Measurements from ENCODE around the gene PCMT1. TPM values are rescaled to one million over a fixed set of nuclear protein-coding genes. Genes with fewer than 3 reads are reported as not detected.

The PCMT1 gene
- total RNA-seq, 1 experiment from 2014 or later: 90.7 TPM

DNA sequence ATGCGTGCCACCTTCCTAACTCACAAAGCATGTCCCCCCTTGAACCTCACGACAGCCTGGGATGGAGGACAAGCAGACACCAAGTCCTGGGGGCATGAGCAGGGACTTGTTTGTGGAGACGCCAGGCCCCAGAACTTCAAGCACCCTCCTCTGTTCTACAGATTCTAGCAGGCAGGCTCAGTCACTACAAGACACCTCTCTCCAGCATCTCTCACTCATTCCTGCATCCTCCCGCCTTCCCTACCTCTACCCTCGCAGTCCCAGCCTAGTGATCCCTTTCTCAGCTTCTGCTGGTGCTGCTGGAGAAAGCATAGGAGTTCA is 110.9 kb downstream of the PCMT1 start:
- Mint-ChIP-seq H3K9me3 (no peaks in the 10 kb centered on the region), H3K4me3 (no peak overlapping the region), H3K4me1 (peaks cover 55% of the 10 kb centered on the region), H3K36me3 (no peaks in the 10 kb centered on the region), H3K27me3 (ENCODE audit: low read depth) (peaks cover 15% of the 10 kb centered on the region), H3K27ac (no peak overlapping the region)
- TF ChIP-seq CDX4 (CRISPR knock-in tag; IDR thresholded peaks at IDR 0.05; ENCODE audit: borderline replicate concordance) (no peak), ZNF532 (CRISPR knock-in tag; IDR thresholded peaks at IDR 0.05; ENCODE audit: borderline replicate concordance) (no peak), TEAD1 (CRISPR knock-in tag; IDR thresholded peaks at IDR 0.05) (no peak), FOXJ3 (CRISPR knock-in tag; IDR thresholded peaks at IDR 0.05; ENCODE audit: borderline replicate concordance) (no peak), CREB1 (CRISPR knock-in tag; IDR thresholded peaks at IDR 0.05) (no peak), ATF6 (CRISPR knock-in tag; IDR thresholded peaks at IDR 0.05) (no peak), KAT7 (CRISPR knock-in tag; IDR thresholded peaks at IDR 0.05; ENCODE audit: borderline replicate concordance) (no peak), ZNF416 (CRISPR knock-in tag; IDR thresholded peaks at IDR 0.05) (no peak), TEAD4 (CRISPR knock-in tag; IDR thresholded peaks at IDR 0.05) (no peak), PREB (CRISPR knock-in tag; IDR thresholded peaks at IDR 0.05; ENCODE audit: borderline replicate concordance) (no peak), NFYB (CRISPR knock-in tag; conservative IDR thresholded peaks at IDR 0.05; ENCODE audit: low read depth) (no peak), CBFB (CRISPR knock-in tag; IDR thresholded peaks at IDR 0.05; ENCODE audit: low read depth) (no peak)
- TF ChIP-seq, protein P1, sequence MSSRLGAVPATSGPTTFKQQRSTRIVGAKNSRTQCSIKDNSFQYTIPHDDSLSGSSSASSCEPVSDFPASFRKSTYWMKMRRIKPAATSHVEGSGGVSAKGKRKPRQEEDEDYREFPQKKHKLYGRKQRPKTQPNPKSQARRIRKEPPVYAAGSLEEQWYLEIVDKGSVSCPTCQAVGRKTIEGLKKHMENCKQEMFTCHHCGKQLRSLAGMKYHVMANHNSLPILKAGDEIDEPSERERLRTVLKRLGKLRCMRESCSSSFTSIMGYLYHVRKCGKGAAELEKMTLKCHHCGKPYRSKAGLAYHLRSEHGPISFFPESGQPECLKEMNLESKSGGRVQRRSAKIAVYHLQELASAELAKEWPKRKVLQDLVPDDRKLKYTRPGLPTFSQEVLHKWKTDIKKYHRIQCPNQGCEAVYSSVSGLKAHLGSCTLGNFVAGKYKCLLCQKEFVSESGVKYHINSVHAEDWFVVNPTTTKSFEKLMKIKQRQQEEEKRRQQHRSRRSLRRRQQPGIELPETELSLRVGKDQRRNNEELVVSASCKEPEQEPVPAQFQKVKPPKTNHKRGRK (CRISPR knock-in tag; IDR thresholded peaks at IDR 0.05; ENCODE audit: borderline replicate concordance): no peak
- TF ChIP-seq, protein P2, sequence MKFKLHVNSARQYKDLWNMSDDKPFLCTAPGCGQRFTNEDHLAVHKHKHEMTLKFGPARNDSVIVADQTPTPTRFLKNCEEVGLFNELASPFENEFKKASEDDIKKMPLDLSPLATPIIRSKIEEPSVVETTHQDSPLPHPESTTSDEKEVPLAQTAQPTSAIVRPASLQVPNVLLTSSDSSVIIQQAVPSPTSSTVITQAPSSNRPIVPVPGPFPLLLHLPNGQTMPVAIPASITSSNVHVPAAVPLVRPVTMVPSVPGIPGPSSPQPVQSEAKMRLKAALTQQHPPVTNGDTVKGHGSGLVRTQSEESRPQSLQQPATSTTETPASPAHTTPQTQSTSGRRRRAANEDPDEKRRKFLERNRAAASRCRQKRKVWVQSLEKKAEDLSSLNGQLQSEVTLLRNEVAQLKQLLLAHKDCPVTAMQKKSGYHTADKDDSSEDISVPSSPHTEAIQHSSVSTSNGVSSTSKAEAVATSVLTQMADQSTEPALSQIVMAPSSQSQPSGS (CRISPR knock-in tag; IDR thresholded peaks at IDR 0.05; ENCODE audit: borderline replicate concordance, low read depth): no peak
- TF ChIP-seq, protein P3, sequence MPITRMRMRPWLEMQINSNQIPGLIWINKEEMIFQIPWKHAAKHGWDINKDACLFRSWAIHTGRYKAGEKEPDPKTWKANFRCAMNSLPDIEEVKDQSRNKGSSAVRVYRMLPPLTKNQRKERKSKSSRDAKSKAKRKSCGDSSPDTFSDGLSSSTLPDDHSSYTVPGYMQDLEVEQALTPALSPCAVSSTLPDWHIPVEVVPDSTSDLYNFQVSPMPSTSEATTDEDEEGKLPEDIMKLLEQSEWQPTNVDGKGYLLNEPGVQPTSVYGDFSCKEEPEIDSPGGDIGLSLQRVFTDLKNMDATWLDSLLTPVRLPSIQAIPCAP (CRISPR knock-in tag; IDR thresholded peaks at IDR 0.05): no peak
- CTCF ChIA-PET: interaction anchor here (1.0 to 1.1 kb wide), 3 partner anchors 44 to 957 kb away, joined by 3 read pairs; no protein-coding TSS in a partner anchor
- POLR2A ChIA-PET: no interaction called here
- no peak for DNase-seq (ENCODE audit: low spot score)
- ATAC-seq: no peak

Other genes starting within 250 kb of the PCMT1 start
- gene PPIL4, start 203.7 kb upstream of the PCMT1 start, total RNA-seq (2021): 24.8 to 28.1 TPM (median 27.7 TPM) in 3 replicates
- gene GINM1, start 183.4 kb upstream of the PCMT1 start, total RNA-seq (2021): 16.8 to 21.4 TPM (median 19.9 TPM) in 3 replicates
- gene KATNA1, start 101.0 kb upstream of the PCMT1 start, total RNA-seq (2021): 16.0 to 18.1 TPM (median 16.1 TPM) in 3 replicates
- gene LATS1, start 31.6 kb upstream of the PCMT1 start, total RNA-seq (2021): 21.4 to 24.2 TPM (median 21.8 TPM) in 3 replicates
- 79.1 to 84.5 TPM (median 83.5 TPM) in 3 replicates for gene NUP43, start 3.2 kb upstream of the PCMT1 start, total RNA-seq (2021)
- gene LRP11, start 114.6 kb downstream of the PCMT1 start, total RNA-seq (2021): 19.8 to 22.5 TPM (median 22.2 TPM) in 3 replicates
- gene RAET1E, start 148.4 kb downstream of the PCMT1 start, total RNA-seq (2021): not detected in 3 replicates
- gene RAET1G, start 173.4 kb downstream of the PCMT1 start, total RNA-seq (2021): not detected in 3 replicates
- gene ULBP2, start 192.3 kb downstream of the PCMT1 start, total RNA-seq (2021): 0.13 to 0.23 TPM in 2 of 3 replicates, not detected in the other
- 0.64 to 0.81 TPM (median 0.64 TPM) in 3 replicates for gene ULBP1, start 214.2 kb downstream of the PCMT1 start, total RNA-seq (2021)

Measured in WTC11 (cell line).